T47D (cell line): ENCODE measurements around the gene FMNL2.
"Not testable (repeated sequence)": the region's sequence is repeated elsewhere in the genome, so short reads cannot be mapped to it uniquely, and the experiment has no call there.

Source experiments
- DNase-seq, 2 experiments: peaks; one replicate each; pipeline versions ENCODE4 v3.0.0 to v3.0.0-alpha.2; 2011 to 2012; ENCODE audit warnings: low read depth in 1 of 2, low spot score in 1 of 2
- JUND ChIP-seq: IDR thresholded peaks from 2 replicates; pipeline ENCODE4 v1.6.1; 2012; ENCODE audit warnings: low read depth
- in situ Hi-C: cut with HindIII; loops from 2 replicates; pipeline ENCODE4 v1.10.0; 2016; ENCODE audit warnings: low sequenced_read_pairs, low pct_unique_long_range_greater_than_20kb

The FMNL2 gene

GRCh38 chr2:152473151-152473857 is 138.3 kb downstream of the FMNL2 start:
- TF ChIP-seq JUND: no peak
- in situ Hi-C loops: no loop called here
- no peak for DNase-seq

DNA sequence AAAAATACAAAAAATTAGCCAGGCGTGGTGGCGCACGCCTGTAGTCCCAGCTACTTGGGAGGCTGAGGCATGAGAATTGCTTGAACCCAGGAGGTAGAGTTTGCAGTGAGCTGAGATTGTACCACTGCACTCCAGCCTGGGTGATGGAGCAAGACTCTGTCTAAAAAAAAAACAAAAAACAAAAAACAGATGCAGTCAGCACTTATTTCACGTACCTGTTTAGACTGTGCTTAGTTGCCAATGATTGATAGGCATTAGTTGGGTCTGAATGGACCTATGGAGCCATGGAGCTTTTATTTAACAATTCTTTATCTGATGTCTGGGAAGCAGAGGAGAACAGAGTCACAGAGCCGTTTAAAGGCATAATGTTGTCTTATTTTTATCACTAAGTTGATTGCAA is 139.5 kb downstream of the FMNL2 start:
- in situ Hi-C loops: not testable (repeated sequence)

DNA sequence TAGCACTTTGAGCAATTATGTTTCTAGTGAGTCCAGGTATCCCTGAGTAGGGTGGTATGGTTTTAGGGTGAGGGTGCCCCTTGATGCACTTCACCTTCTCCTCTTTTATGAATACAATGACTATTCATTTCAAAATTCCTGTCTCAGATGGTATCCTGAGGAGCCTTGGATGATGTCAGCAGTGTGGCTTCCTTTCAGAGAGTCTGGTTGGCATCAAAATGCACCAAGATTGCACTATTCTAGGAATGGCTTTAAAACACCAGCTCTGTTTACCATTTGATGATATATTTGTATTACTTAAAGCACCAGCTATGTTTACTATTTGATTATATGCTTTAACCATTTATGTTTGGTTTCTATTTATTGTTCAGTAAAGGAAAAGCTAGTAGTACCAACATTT is 141.0 kb downstream of the FMNL2 start:
- in situ Hi-C loops: no loop called here
- DNase-seq: peak in 1 of 2 experiments; percentile 5
- no peak for TF ChIP-seq JUND

More for the DNA sequence above, 139.5 kb downstream of the FMNL2 start:
- not testable (repeated sequence) for DNase-seq

GRCh38 chr2:152477347-152478092 is 142.5 kb downstream of the FMNL2 start:
- DNase-seq: no peak
- no peak for TF ChIP-seq JUND
- in situ Hi-C loops: no loop called here

DNA sequence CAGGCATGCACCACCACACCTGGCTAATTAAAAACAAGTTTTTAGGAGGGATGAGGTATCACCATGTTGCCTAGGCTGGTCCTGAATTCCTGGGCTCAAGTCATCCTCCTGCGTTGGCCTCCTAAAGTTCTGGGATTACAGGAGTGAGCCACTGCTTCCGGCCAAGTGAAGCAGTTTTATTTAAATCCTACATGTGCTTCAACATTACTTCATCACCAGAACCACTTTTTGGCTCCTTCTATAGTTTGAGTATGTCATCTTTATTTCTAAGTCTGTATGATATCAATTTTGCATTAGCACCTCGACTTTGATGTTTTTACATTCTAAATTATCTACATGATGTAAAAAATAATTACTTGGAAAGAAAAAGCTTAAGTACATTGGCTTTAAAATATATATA is 144.3 kb downstream of the FMNL2 start:
- in situ Hi-C loops: no loop called here
- TF ChIP-seq JUND: no peak
- no peak for DNase-seq

DNA sequence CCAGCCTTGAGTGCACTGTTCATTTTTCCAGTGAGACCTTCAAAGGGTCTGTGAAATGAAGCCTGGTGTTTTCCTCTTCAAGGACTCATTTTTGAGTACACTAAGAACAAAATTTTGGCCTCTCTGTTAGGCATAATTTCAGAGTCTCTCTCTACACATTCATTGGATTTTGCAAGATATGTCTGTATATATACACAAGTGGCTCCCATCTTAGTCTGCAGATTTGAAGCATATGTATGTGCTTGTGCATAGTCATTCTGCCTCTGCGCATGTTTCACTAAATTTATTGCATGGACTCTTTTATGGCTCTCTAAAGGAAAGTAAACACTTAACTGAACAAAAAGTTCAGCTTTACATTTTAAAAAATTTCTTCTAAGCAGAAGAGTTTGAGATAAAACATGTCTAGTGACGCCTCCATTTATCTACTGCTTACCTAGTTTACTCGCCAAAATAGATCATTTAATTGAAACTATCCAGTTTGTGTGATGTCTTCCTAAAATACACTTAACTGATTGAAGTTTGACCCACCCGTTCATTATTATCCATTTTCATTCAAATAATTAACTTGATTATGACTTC is 145.9 kb downstream of the FMNL2 start:
- in situ Hi-C loops: no loop called here
- DNase-seq: no peak
- TF ChIP-seq JUND: no peak

DNA sequence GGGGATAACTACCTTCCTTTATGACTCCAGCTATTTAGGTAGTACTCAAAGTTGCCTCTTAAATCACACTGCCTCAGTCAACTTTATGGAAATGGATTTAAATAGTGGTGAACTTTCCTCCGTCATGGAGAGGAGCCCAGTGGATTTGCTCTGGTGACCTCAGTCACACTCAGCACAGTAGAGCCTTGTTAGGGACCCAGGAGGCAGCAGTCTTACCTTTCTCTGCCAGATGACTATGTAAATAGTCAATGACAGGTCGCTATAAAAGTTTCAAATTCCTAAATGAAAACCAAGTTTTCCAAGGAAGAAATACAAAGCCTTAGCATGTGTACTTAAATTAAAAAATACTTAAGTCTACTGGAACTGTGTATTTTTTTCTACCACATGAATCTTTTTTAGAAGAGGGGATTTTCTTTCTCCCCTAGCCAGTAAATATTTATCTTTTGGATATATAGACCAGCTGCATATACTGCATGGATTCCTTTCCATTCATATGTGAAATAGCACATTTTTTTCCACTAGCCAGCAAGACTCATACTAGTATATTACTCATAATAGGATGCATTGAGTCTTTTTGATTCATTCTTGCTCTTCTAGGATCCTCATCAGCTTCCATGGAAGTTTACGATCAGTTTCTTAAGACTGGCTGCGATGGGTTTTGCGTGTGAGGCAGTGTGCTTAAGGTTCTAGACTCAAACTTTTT is 147.1 kb downstream of the FMNL2 start:
- TF ChIP-seq JUND: no peak
- DNase-seq: no peak
- in situ Hi-C loops: no loop called here

- in situ Hi-C loops: no loop called here
- no peak for TF ChIP-seq JUND
- DNase-seq: no peak
Observed at GRCh38 chr2:152483276-152484063, 148.5 kb downstream of the FMNL2 start.

- in situ Hi-C loops: no loop called here
- DNase-seq: no peak
- TF ChIP-seq JUND: no peak
Observed at GRCh38 chr2:152485954-152486736, 151.2 kb downstream of the FMNL2 start.

GRCh38 chr2:152486737-152487400 is 151.9 kb downstream of the FMNL2 start:
- in situ Hi-C loops: no loop called here
- DNase-seq: no peak
- no peak for TF ChIP-seq JUND

DNA sequence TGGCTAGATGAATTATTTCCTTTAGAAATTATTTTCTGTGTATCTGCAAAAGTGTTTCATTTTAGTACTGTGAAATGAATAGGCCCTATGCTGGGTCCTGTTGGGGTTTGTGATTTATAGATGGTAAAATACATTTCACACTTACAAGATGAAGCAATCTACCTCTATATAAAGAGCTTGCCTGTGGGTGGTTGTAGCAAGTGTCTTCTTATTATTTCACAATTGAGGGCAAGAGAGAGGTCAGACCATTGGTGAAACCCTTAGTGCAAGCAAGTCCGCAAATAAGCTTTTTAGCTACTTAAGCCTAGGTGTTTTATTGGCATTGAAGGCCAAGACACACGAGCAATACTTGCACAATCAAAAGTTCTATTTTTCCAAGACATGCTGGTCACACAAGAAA is 153.1 kb downstream of the FMNL2 start:
- DNase-seq: no peak
- in situ Hi-C loops: no loop called here
- TF ChIP-seq JUND: no peak
